Choroid plexus epithelial cell (primary cell): Measurements from ENCODE around the gene CCDC28B.
"Not testable (repeated sequence)": the region's sequence is repeated elsewhere in the genome, so short reads cannot be mapped to it uniquely, and the experiment has no call there.

Source experiments
- DNase-seq: peaks from one replicate; pipeline ENCODE4 v3.0.0-alpha.2; 2010; ENCODE audit warnings: low read depth
- H3K4me3 ChIP-seq: 2 replicates; pipeline ENCODE4 v1.5.1; 2011; ENCODE audit warnings: low read depth, mild to moderate bottlenecking, control low read depth, low read length, moderate library complexity
- TF ChIP-seq, protein P1 (sequence below): conservative IDR thresholded peaks from 2 replicates; pipeline ENCODE4 v1.5.1; 2011; ENCODE audit warnings: low read depth, mild to moderate bottlenecking, control low read depth, inconsistent platforms, low read length, moderate library complexity

CCDC28B gene

DNA sequence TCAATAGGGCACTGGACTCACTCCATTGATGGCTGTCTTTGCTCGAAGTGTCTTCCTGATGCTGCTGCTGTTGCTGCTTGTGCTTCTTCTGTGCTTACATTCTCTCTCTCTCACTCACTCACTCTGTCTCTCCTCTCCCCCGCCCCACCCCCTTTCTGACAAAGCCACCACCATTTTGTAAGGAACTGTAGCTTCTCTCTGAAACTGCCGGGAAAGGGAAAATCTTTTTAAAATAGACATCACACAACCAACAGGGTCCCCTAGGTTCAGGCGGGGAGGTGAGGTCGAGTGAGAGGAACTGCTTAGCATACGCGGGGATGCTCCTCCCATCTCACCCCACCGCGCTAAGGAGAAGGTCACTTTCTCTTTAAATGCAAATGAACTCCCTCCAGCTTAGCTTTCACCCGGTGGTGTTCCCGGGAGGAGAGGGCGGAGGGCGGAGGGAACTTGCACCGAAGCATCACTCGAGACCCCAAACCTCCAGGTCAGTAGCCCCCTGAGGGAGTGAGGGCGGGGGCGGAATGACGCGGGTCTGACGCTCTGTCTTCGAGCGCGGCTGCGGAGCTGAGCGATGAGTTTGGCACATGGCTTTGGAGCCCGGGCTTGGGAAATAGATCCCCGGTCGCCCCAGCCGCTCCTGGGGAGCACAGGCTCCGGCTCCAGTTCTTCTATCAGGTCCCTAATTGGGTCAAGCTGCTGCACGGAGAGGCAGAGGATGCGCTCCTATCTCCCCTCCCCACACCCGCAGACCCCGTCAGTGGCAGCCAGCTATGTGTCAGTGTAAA is at the start of gene CCDC28B:
Gene CCDC28B (plus strand): TSS at position 370 of the 785 bp plus-strand sequence. CDS start 1,341 bp downstream, outside the sequence.
- peak; percentile 77 for DNase-seq
- TF ChIP-seq, protein P1, sequence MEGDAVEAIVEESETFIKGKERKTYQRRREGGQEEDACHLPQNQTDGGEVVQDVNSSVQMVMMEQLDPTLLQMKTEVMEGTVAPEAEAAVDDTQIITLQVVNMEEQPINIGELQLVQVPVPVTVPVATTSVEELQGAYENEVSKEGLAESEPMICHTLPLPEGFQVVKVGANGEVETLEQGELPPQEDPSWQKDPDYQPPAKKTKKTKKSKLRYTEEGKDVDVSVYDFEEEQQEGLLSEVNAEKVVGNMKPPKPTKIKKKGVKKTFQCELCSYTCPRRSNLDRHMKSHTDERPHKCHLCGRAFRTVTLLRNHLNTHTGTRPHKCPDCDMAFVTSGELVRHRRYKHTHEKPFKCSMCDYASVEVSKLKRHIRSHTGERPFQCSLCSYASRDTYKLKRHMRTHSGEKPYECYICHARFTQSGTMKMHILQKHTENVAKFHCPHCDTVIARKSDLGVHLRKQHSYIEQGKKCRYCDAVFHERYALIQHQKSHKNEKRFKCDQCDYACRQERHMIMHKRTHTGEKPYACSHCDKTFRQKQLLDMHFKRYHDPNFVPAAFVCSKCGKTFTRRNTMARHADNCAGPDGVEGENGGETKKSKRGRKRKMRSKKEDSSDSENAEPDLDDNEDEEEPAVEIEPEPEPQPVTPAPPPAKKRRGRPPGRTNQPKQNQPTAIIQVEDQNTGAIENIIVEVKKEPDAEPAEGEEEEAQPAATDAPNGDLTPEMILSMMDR, result no peak
- H3K4me3 ChIP-seq, result peak within 1 kb of the TSS; percentile 72

DNA sequence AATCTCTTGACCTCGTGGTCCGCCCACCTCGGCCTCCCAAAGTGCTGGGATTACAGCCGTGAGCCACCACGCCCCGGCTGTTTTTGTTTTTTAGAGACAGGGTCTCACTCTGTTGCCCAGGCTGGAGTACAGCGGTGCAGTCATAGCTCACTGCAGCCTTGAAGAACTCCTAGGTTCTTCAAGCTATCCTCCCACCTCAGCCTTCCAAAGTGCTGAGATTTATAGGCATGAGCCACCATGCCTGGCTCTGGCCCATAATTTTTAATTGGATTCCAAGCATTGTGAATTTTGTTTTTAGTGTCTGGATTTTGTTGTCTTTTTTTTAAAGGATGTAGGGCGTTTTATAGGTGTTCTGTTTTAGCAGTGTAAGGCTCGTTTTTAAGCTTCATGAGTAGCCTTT is 49.5 kb upstream of the CCDC28B start:
- TF ChIP-seq, protein P1, result no peak
- no peak overlapping the region for H3K4me3 ChIP-seq
- DNase-seq, result no peak

DNA sequence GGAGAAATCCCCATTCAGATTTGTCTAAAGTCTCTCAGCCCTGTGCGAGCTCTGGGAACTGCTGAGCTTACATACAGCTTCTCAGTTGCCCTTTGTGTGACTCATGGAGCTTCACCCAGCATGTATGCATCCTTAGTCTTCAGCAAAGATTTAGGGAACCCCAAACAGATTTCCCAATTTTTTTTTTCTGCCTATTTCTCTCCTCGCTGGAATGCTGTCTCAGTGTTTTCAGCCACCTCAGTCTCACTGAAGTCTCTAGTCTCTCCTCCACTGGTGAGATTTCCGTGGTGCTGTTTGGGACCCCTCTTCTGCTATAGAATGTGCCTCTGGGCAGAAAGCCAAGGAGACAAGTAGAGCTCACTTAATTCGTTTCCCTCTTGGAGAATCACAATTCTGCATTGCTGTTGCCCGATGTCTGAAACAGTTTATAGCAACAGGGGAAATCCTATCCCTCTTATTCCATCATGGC is 49.0 kb upstream of the CCDC28B start:
- TF ChIP-seq, protein P1, result no peak
- DNase-seq, result peak; percentile 82
- H3K4me3 ChIP-seq, result no peak overlapping the region

DNA sequence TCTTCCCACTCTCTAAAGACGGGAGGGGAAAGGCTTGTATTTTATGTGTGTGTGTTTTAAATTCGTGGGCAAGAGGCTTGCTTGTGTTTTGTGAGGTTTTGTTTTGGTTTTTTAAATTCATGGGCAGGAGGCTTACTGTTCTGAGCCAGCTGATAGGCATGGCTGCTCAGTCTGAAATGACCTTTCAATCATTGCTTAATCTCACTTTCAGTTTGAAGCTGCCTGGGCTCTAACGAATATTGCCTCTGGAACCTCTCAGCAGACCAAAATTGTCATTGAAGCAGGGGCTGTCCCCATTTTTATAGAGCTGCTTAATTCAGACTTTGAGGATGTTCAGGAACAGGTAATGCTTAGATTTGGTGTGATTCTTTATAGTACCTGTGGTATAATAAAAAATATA is 41.2 kb upstream of the CCDC28B start:
- DNase-seq, result no peak
- TF ChIP-seq, protein P1, result no peak
- no peak overlapping the region for H3K4me3 ChIP-seq

DNA sequence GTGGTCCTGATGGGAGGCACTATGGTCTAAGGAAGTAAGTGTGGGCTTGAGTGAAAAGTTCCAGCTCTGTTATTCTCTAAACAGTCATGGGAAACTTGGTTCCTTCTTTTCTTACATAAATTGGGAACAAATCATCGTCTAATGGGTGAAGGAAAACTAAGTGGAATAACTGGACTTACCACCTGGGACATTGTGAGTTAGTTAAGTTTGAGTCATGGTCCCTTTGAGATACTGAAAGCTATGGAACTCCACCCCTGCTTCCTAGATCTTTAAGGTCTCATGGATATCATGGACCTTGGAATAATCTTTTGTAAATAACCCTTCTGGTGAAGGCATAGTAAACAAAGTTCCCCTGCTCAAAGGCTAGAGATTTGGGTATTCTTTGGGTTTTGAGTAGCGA is 37.0 kb upstream of the CCDC28B start:
- H3K4me3 ChIP-seq, result no peak overlapping the region
- no peak for DNase-seq
- TF ChIP-seq, protein P1, result no peak

DNA sequence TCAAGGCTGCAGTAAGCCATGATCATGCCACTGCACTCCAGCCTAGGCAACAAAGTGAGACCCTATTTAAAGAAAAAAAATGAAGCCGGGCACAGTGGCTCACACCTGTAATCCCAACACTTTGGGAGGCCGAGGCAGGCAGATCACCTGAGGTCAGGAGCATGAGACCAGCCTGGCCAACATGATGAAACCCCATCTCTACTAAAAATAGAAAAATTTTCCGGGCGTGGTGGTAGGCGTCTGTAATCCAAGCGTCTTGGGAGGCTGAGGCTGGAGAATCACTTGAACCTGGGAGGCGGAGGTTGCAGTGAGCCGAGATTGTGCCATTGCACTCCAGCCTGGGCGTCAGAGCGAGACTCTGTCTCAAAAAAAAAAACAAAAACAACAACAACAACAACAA is 34.8 kb upstream of the CCDC28B start:
- H3K4me3 ChIP-seq, DNase-seq: not testable (repeated sequence)

DNA sequence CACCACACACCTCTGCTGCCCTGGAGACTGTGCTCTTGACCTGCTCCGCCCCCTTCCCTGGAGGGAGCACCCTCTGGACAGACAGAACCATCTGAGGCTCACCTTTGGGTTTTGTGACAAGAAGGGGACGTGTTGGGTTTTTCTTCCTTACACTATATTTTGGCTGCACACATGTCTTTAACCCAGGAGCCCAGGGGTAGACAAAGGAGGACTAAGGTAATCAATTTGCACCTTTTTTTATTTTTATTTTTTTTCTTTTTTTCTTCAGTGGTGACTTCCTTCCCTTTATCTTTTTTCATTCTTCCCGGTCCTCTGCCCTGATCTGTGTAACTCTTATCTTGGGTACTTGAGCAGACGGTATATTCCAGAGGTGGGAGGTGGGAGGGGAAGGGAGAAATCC is 29.4 kb upstream of the CCDC28B start:
- no peak for DNase-seq
- TF ChIP-seq, protein P1, result no peak
- H3K4me3 ChIP-seq, result no peak overlapping the region
